ENCODE data around the gene HIVEP3.
A peak's percentile ranks its signal among the peaks of the same experiment; 100 is the strongest.

Gene HIVEP3

DNA sequence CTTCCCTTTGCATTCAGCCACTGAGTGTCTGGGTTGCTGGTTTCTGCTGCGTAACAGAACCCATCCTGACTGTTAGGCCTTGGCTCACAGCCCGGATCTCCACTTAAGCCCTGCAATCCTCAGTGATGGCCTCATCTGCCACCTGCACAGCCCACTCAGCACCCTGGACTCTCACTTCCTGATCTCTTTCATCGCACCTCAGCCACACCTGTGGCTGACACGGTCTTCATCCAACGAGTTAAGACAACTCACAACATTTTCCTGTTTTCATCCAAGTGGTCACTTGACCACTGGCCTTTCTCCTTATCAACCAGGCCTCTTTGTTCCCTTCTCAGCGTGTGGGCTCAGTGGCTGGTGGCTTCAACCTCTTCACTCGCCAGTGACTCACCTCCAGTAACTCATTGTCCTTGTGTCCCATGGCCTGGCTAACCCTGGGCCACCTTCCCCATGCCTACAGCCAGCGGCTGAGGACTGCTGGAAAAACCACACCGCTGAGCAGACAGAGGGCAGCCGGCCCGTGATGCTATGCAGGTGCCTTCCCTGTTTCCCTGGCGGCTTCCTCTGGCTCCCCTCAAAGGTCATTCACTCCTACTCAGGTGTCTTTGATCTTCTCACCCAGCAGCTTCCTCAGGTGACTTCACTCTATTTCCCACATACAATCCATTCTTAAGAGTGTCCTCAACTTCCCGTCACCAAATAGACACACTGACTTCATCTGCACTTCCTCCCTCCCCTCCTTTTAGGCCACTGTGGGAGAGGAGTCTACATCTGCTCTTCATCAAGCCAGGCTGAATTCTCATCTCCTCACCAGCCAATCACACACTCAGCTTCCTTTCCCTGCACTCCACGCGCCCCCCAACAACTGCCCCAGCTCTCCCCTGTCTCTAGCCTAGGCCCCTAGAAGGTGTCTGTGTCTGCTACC is 414.3 kb downstream of the HIVEP3 start:
- peak in 2 of 3 experiments; percentile 26 to 49 for DNase-seq

GRCh38 chr1:41503538-41504113 is 415.1 kb downstream of the HIVEP3 start:
- no peak for DNase-seq

DNA sequence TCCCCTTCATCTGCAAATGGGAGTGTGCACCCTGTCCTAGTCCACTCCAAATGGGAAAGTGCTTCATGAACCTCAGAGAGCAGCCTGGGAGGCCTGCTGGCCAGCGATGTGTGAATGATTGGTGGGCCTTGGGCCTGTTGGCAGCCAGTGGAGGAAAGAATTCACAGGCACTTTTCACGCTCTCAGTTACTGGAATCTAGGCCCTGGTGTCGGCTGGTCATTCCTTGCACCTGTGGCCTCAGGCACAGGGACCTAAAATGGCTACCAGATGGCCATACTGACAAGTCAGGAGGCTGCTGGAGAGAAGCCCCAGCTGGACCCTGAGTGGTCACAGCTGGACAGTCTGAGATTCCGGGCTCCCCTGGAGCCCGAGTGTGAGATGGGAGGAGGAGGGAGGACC is 415.8 kb downstream of the HIVEP3 start:
- DNase-seq = no peak

GRCh38 chr1:41501581-41501980 is 417.1 kb downstream of the HIVEP3 start:
- peak in 1 of 3 experiments; percentile 14 for DNase-seq

DNA sequence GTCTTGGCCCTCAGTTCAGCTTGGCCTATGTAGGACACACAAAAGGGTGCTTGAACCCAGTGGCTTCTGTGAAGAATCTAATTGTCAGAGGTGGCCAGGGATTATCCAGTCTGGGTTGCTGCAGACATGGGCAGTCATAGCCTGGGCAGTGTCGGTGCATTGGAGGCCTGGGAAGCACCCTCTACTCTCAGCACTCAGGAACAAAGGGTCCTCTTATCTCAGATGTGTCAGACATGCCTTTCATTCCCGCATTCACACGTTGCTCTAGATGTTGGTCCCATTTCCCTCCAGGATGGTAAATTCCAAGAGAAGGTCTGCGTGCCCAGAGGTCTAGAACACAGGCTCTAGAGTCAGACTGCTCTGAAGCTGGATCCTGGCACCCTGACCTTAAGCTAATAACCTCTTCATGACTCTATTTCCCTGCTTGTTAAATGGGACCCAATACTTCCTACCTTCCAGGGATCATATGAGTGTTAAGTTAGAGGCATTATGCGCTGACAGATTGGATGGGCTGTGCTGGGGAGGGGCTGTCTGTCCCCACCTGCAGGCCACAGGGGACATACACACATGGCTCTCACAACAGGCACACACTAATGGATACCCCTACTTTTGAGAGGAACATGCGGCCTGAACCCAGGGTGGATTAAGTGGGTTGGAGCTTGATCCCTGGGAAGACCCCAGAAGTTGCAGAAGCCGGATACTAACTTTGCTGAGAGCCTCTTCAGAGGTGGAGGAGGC is 417.8 kb downstream of the HIVEP3 start:
- DNase-seq = no peak

DNA sequence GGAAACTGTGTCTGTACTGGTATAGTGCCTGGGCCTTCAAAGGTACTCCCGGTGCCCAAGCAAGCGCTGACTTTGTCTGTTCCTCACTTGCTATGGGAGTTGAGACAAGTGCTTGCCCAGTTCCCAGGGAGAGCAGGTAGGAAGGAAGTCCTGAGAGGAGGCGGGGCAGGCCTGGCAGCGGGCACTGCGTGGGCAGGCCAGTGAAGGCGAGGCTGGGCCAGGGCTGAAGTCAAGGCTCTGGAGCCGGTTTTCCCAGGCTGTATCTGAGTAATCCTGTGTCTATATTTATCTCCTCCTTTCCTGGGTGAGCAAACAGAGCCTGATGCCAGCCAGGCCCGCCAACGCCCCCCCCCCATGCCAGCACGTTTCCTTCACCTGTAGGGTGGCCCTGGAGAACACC is 418.3 kb downstream of the HIVEP3 start:
- no peak for DNase-seq

DNA sequence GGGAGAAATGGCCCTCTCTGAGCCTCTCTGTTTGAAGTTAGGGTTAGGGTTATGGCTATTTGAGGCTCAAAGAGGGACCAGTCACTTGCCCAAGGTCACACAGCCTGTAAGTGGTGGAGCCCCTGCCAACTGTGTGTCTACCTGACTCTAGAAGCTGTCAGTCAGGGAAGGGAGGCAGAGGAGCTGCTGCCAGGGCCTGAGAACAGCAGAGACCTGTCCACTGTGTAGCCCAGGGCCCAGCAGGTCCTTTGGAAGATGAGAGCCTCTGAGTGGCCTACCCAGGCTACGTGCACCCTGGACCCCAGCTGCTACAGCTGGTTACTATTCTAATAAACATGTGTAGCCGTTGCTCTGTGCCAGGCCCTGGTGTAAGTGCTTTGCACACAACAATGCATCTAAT is 419.1 kb downstream of the HIVEP3 start:
- DNase-seq = no peak

DNA sequence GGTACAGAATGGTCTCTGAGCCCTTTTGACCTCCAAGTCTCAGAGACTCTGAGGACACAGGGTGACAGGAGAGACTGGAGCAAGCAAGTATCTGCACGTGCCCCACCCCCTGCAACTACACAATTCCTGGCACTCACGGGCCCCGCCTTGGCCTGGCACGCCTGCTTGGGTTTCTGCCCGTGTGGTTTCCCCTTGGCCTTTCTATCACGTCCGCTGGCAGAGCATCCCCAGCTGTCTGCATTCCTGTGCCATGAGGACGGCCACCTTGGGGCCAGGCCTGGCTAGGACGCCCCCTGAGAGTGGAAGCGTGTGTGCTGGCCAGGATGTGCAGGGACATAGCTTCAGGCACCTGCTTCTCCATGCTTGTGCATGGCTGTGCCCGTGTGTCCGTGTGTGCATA is 419.9 kb downstream of the HIVEP3 start:
- no peak for DNase-seq

- no peak for DNase-seq
Observed at GRCh38 chr1:41498391-41498790, 420.3 kb downstream of the HIVEP3 start.

DNA sequence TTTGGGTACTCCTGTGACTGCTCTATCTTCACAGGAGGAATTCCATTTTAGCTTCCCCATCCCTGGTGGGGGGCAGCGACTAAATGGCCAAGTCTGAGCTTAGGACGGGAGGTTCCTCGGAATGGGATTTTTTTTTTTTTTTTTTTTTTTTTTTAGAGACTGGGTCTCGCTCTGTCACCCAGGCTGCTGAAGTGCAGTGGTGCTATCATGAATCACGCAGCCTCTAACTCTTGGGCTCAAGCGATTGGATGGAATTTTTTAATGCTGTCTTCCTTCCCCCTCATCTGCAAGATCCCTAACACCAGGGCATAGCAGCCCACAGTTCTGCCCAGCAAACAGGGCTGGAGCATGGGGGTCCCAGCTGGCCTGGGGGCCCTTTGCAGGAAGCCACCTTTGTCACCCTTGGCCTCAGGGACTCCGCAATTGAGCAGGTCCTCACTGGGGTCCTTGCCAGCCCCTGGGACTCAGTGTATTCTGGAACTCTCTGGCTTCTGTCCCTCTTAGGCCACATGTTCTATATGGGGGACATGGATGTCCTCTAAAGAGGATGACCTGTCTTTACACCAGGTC is 421.2 kb downstream of the HIVEP3 start:
- DNase-seq = no peak

- DNase-seq = no peak
Observed at GRCh38 chr1:41497056-41497440, 421.7 kb downstream of the HIVEP3 start.

- peak in 2 of 3 experiments; percentile 30 to 42 for DNase-seq
Observed at GRCh38 chr1:41496080-41497055, 422.4 kb downstream of the HIVEP3 start.

GRCh38 chr1:41495210-41495948 is 423.3 kb downstream of the HIVEP3 start:
- DNase-seq = peak in 1 of 3 experiments; percentile 27

GRCh38 chr1:41494351-41495209 is 424.1 kb downstream of the HIVEP3 start:
- no peak for DNase-seq

- DNase-seq = no peak
Observed at GRCh38 chr1:41493626-41494350, 424.9 kb downstream of the HIVEP3 start.

DNA sequence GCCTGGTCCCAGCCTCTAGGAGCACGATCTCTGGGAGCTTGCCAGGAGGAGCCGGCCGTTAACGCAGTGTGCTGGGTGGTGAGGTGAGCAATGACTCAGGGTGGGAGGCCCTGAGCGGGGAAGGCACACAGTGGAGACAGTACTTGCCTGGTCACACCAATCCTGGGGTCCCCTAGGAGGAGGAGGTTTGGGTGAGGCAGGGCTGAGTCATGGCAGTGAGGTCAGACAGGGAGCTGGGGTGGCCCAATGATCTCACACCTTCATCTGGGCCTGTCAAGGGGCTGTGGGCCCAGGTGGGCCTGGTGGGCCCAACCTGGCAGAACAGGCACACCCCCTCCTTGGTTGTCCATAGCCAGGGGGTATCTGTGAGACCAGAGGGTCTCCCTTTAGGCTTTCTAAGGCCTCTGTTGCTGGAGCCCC is 425.6 kb downstream of the HIVEP3 start:
- DNase-seq = no peak

GRCh38 chr1:41492341-41492848 is 426.3 kb downstream of the HIVEP3 start:
- no peak for DNase-seq

DNA sequence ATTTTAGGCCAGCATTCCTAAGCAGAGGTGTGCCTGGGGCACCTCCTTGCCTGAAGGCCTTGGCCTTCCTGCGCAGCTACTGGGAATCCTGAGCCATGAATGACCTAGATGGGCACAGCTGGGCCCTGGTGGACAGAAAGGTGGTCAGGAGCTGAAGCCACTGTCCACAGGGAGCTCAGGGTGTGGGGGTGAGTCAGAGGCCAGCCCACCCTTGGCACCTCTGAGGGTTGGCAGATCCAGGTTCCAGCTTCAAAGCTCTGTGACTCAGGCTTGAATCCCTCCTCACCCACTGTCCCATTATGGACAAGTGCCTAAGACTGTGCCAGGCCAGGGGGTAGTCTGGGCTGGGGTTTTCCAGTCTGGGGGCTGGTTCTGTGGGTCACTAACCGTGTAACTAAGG is 427.8 kb downstream of the HIVEP3 start:
- DNase-seq = no peak

DNA sequence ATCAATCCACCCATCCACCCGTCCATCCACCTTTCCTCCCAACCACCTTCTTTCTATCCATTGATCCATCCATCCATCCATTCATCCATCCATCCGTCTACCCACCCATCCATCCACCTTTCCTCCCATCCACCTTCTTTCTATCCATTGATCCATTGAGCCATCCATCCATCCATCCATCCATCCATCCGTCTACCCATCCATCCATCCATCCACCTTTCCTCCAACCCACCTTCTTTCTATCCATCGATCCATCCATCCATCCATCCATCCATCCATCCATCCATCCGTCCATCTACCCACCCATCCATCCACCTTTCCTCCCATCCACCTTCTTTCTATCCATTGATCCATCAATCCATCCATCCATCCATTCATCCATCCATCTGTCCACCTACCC is 429.2 kb downstream of the HIVEP3 start:
- no peak for DNase-seq

All from NCI-H1417 (cell line).